ENCODE data around the gene RFFL. TPM values are rescaled to one million over a fixed set of nuclear protein-coding genes. Genes with fewer than 3 reads are reported as not detected.

RFFL gene
- total and polyA plus RNA-seq, 3 donors from 2014 or later: 42.0 to 68.6 (median 46.3) TPM

DNA sequence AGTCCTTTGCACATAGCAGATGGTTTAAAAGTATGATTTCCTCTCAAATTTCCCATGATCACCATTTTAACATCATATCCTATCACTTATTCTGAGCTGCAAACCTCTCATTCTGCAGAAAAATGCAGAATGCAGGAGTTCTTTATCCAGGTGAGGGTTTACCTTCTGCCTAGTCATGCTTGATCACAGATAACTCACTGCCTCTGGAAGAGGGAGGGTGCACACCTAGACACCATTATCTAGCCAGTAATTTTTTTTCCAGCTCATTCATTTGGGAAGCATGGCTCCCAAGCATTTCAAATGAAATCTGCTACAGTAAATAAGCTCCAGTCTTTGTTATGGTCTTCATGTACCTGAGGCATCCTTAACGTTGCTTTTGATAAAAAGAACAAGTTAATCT, 38.0 kb downstream of the RFFL start:
- WGBS, 2 donors: 67 to 78% methylated on average over 1 of the region's 1 CpG
- H3K27ac ChIP-seq: no peak overlapping the region
- no peak overlapping the region for H3K4me3 ChIP-seq
- TF ChIP-seq, protein P1, sequence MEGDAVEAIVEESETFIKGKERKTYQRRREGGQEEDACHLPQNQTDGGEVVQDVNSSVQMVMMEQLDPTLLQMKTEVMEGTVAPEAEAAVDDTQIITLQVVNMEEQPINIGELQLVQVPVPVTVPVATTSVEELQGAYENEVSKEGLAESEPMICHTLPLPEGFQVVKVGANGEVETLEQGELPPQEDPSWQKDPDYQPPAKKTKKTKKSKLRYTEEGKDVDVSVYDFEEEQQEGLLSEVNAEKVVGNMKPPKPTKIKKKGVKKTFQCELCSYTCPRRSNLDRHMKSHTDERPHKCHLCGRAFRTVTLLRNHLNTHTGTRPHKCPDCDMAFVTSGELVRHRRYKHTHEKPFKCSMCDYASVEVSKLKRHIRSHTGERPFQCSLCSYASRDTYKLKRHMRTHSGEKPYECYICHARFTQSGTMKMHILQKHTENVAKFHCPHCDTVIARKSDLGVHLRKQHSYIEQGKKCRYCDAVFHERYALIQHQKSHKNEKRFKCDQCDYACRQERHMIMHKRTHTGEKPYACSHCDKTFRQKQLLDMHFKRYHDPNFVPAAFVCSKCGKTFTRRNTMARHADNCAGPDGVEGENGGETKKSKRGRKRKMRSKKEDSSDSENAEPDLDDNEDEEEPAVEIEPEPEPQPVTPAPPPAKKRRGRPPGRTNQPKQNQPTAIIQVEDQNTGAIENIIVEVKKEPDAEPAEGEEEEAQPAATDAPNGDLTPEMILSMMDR (IDR thresholded peaks at IDR 0.05): no peak
- no peak for TF ChIP-seq POLR2A (IDR thresholded peaks at IDR 0.05)
- no peaks in the 10 kb centered on the region for H3K27me3 ChIP-seq
- no peaks in the 10 kb centered on the region for H3K9me3 ChIP-seq
- H3K4me1 ChIP-seq: peaks cover 2% of the 10 kb centered on the region
- no peaks in the 10 kb centered on the region for H3K36me3 ChIP-seq (ENCODE audit: low read depth, missing control alignments)
- intact Hi-C loops (cut with DNase I; ENCODE audit: low total_unique reads): no loop called here
- no peak for DNase-seq

DNA sequence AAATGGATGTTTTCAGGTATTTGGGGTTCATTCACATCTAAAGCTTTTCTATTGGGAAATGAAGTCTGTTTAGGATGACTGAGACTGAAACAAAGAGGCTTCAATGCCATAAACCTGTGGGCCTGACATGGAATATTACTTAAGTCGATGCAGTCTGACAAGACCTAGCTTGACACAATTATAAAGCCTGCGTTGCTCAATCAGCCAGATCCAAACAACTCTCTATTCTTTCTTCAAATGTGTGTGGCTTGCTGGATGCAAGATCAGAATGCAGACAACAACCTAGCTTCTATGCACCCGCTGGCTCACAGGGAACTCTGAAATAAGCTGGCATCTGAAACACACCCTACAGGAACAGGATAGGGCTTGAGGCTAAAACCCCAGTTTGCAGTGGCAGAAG, 40.0 kb downstream of the RFFL start:
- Histone ChIP-seq H3K4me1 (peaks cover 2% of the 10 kb centered on the region), H3K9me3 (no peaks in the 10 kb centered on the region), H3K27ac (no peak overlapping the region), H3K4me3 (no peak overlapping the region), H3K36me3 (ENCODE audit: low read depth, missing control alignments) (no peaks in the 10 kb centered on the region), H3K27me3 (no peaks in the 10 kb centered on the region)
- 92 to 98% methylated on average over 3 of the region's 3 CpGs for WGBS, 2 donors
- no peak for TF ChIP-seq POLR2A (IDR thresholded peaks at IDR 0.05)
- TF ChIP-seq, protein P1 (IDR thresholded peaks at IDR 0.05): no peak
- no peak for DNase-seq
- intact Hi-C loops (cut with DNase I; ENCODE audit: low total_unique reads): no loop called here

DNA sequence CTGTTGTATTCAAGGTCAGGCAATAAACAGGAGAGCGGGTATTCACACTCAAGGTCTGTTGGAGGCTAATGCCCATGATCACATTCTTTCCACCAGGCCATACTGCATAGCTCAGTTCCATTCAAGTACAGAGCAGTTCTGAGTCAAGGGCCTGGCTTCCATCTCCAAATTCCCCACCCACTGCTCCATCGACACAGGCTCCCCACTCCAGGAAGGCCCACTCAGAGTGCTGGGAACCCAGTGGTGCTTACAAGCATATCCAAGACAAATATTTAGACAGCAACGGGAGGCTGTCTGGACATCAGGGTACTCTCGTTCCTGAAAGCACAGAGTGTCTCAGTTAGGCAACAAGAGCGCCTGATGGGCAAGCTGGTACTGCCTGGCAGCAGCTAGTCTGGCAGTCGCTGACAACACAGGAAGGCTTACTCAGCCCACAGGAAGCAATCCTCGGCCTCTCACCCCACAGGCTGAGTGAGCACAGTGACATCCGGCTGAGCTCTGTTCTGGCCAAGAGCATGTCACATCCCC, 40.9 kb downstream of the RFFL start:
- Histone ChIP-seq H3K36me3 (ENCODE audit: low read depth, missing control alignments) (no peaks in the 10 kb centered on the region), H3K27ac (peak overlapping the region in 1 of 2 donors; percentile 15), H3K9me3 (no peaks in the 10 kb centered on the region), H3K4me1 (no peaks in the 10 kb centered on the region), H3K27me3 (no peaks in the 10 kb centered on the region), H3K4me3 (no peak overlapping the region)
- WGBS, 2 donors: 33 to 45% methylated on average over 6 to 8 of the region's 8 CpGs
- intact Hi-C loops (cut with DNase I; ENCODE audit: low total_unique reads): no loop called here
- no peak for TF ChIP-seq POLR2A (IDR thresholded peaks at IDR 0.05)
- TF ChIP-seq, protein P1 (IDR thresholded peaks at IDR 0.05): no peak
- DNase-seq: peak; percentile 23

DNA sequence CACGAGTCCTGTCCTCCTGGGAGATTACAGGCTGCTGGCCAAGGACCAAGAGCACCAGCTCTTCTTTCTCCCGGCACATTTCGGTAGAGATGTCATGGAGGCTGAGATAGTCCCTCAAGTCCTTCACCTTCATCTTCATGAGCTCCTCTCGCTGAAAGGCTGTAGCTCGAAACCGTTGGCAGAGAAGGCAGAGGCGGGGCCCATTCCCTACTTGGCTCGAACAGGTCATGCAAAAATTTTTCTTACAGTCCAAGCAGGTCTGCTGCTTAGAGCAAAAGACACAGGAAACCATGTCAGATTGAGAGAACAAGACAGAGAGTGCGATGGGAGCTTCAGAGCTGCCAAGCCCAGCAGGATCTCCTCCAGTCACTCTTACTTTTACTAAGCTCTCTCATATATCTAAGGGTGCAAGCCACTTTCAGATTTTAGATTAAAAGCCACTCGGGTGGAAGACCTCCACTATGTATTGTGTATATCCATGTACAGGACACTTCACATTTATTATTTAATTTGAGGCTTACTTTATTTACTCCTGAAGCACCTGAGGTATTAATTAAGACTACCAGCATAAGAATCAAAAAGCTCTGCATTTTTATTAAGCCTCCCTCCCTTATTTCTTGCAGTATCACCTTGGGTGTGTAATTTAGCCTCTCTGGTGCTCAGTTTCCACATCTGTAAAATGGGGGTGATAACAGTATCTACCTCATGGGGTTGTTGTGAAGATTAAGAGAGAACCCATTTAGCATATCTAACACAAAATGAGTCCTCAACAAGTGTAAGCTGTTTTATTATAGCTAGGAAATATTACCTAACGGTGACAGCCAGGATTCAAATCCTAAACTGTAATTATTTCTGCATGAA, 41.8 kb downstream of the RFFL start:
- DNase-seq: no peak
- no peaks in the 10 kb centered on the region for H3K9me3 ChIP-seq
- no peak overlapping the region for H3K4me3 ChIP-seq
- intact Hi-C loops (cut with DNase I; ENCODE audit: low total_unique reads): no loop called here
- H3K27ac ChIP-seq: peak overlapping the region in 1 of 2 donors; percentile 15
- no peak for TF ChIP-seq POLR2A (IDR thresholded peaks at IDR 0.05)
- TF ChIP-seq, protein P1 (IDR thresholded peaks at IDR 0.05): no peak
- WGBS, 2 donors: 85 to 88% methylated on average over 11 of the region's 11 CpGs
- no peaks in the 10 kb centered on the region for H3K36me3 ChIP-seq (ENCODE audit: low read depth, missing control alignments)
- no peaks in the 10 kb centered on the region for H3K27me3 ChIP-seq
- H3K4me1 ChIP-seq: no peaks in the 10 kb centered on the region
